Activated CD4-positive, alpha-beta T cell treated with anti-CD3 and anti-CD28 coated beads for 36 hours (primary cell): ENCODE data around the gene UBE2I. TPM values are rescaled to one million over a fixed set of nuclear protein-coding genes. Genes with fewer than 3 reads are reported as not detected.

ENCODE experiments used
- ATAC-seq: fragments of 200-7000 bp; cut with Tn5 transposase; one replicate; pipeline ENCODE4 v1.10.0; 2021; ENCODE audit warnings: mild to moderate bottlenecking, moderate library complexity
- CTCF ChIA-PET: fragments of 350-600 bp; sonication (Branson Sonifier 250); formaldehyde crosslinking; loops from one replicate; lab custom pipeline; 2021; ENCODE audit warnings: antibody characterized with exemption; lab: Charles Lee
- POLR2A ChIA-PET: fragments of 350-600 bp; sonication (Branson Sonifier 250); formaldehyde crosslinking; loops from one replicate; lab custom pipeline; 2021; ENCODE audit warnings: antibody characterized with exemption, inconsistent platforms; lab: Charles Lee
- DNase-seq: peaks from one replicate; pipeline ENCODE4 v3.0.0-alpha.2; 2020
- H3K27ac Mint-ChIP-seq: one replicate; pipeline ENCODE4 v1.8.0; 2021; ENCODE audit warnings: mixed read lengths
- H3K27me3 Mint-ChIP-seq: one replicate; pipeline ENCODE4 v1.8.0; 2021; ENCODE audit warnings: mixed read lengths
- H3K36me3 Mint-ChIP-seq: one replicate; pipeline ENCODE4 v1.8.0; 2021; ENCODE audit warnings: low read depth, mixed read lengths
- H3K4me1 Mint-ChIP-seq: one replicate; pipeline ENCODE4 v1.8.0; 2021; ENCODE audit warnings: mixed read lengths
- H3K4me3 Mint-ChIP-seq: one replicate; pipeline ENCODE4 v1.8.0; 2021; ENCODE audit warnings: mild to moderate bottlenecking, moderate library complexity, mixed read lengths
- H3K9me3 Mint-ChIP-seq: one replicate; pipeline ENCODE4 v1.8.0; 2021; ENCODE audit warnings: low read depth, mixed read lengths
- intact Hi-C, 2 experiments: fragments of 100-400 bp; cut with DNase I in 1 of 2; cut with micrococcal nuclease in 1 of 2; formaldehyde crosslinking; loops; one replicate each; pipeline versions ENCODE4 v1.14.2 to v1.15.1; 2022 to 2024; cut with DNase I, micrococcal nuclease
- total RNA-seq, 2 experiments: library from RNA; stranded (reverse); gene quantifications; one replicate each; pipeline ENCODE4 v1.2.3, GENCODE V29; 2021

Gene UBE2I
- total RNA-seq, 2 experiments from 2014 or later, result 251 to 358 TPM

GRCh38 chr16:1347962-1348361 lies 38.5 kb downstream of the UBE2I start:
- POLR2A ChIA-PET, result no interaction called here
- no peak overlapping the region for H3K27ac Mint-ChIP-seq
- CTCF ChIA-PET, result interaction anchor here (0.9 kb wide), 1 partner anchor 16 kb away, joined by 3 read pairs; no protein-coding TSS in a partner anchor

GRCh38 chr16:1348441-1348840 lies 39.0 kb downstream of the UBE2I start:
- H3K27ac Mint-ChIP-seq, result no peak overlapping the region
- CTCF ChIA-PET, result interaction anchor here (0.5 to 0.9 kb wide), 3 partner anchors 16 to 1394 kb away, joined by 3 read pairs; no protein-coding TSS in a partner anchor
- H3K4me1 Mint-ChIP-seq, result peaks cover 23% of the 10 kb centered on the region
- no peaks in the 10 kb centered on the region for H3K9me3 Mint-ChIP-seq
- POLR2A ChIA-PET, result no interaction called here
- H3K36me3 Mint-ChIP-seq, result no peaks in the 10 kb centered on the region
- ATAC-seq (no peak), DNase-seq (no peak)
- no peak overlapping the region for H3K4me3 Mint-ChIP-seq
- intact Hi-C loops, result loop anchor here in 1 of 2 experiments (10.0 kb wide), 1 partner anchor 596 kb away; the partner anchor contains the start of gene MSRB1
- no peaks in the 10 kb centered on the region for H3K27me3 Mint-ChIP-seq

More at GRCh38 chr16:1347962-1348361, 38.5 kb downstream of the UBE2I start:
- DNase-seq (no peak), ATAC-seq (no peak)
- Mint-ChIP-seq H3K4me3 (no peak overlapping the region), H3K36me3 (no peaks in the 10 kb centered on the region), H3K27me3 (no peaks in the 10 kb centered on the region), H3K4me1 (peaks cover 23% of the 10 kb centered on the region), H3K9me3 (no peaks in the 10 kb centered on the region)
- intact Hi-C loops, result loop anchor here in 1 of 2 experiments (10.0 kb wide), 1 partner anchor 597 kb away; the partner anchor contains the start of gene MSRB1

GRCh38 chr16:1348926-1349325 lies 39.5 kb downstream of the UBE2I start:
- Mint-ChIP-seq H3K27ac (no peak overlapping the region), H3K9me3 (no peaks in the 10 kb centered on the region), H3K4me1 (peaks cover 26% of the 10 kb centered on the region), H3K36me3 (no peaks in the 10 kb centered on the region), H3K27me3 (no peaks in the 10 kb centered on the region), H3K4me3 (no peak overlapping the region)
- CTCF ChIA-PET, result interaction anchor here (0.5 to 0.9 kb wide), 3 partner anchors 15 to 1393 kb away, joined by 3 read pairs; no protein-coding TSS in a partner anchor
- POLR2A ChIA-PET, result no interaction called here
- intact Hi-C loops, result loop anchor here in 1 of 2 experiments (10.0 kb wide), 1 partner anchor 596 kb away; the partner anchor contains the start of gene MSRB1
- ATAC-seq (no peak), DNase-seq (no peak)

- ChIA-PET CTCF (no interaction called here), POLR2A (no interaction called here)
- H3K4me1 Mint-ChIP-seq, result peaks cover 29% of the 10 kb centered on the region
- H3K9me3 Mint-ChIP-seq, result no peaks in the 10 kb centered on the region
- ATAC-seq (no peak), DNase-seq (no peak)
- H3K4me3 Mint-ChIP-seq, result no peak overlapping the region
- no peaks in the 10 kb centered on the region for H3K27me3 Mint-ChIP-seq
- intact Hi-C loops, result loop anchor here in 1 of 2 experiments (10.0 kb wide), 1 partner anchor 595 kb away; the partner anchor contains the start of gene MSRB1
- H3K36me3 Mint-ChIP-seq, result no peaks in the 10 kb centered on the region
- H3K27ac Mint-ChIP-seq, result no peak overlapping the region
Observed at GRCh38 chr16:1349351-1349750, 39.9 kb downstream of the UBE2I start.

GRCh38 chr16:1349951-1350350 lies 40.5 kb downstream of the UBE2I start:
- POLR2A ChIA-PET, result interaction anchor here (0.6 kb wide), 1 partner anchor 15 kb away, joined by 8 read pairs; no protein-coding TSS in a partner anchor

GRCh38 chr16:1350691-1351090 lies 41.3 kb downstream of the UBE2I start:
- H3K36me3 Mint-ChIP-seq, result peaks cover 3% of the 10 kb centered on the region
- H3K27ac Mint-ChIP-seq, result peak overlapping the region; percentile 77
- H3K27me3 Mint-ChIP-seq, result no peaks in the 10 kb centered on the region
- intact Hi-C loops, result loop anchor here (1.0 to 5.0 kb wide), 9 partner anchors 7 to 422 kb away; partner anchors contain the start of genes CLCN7 (in 1 of the 2), EME2 (in 1 of the 2), MRPS34 (in 1 of the 2) and NME3 (in 1 of the 2)
- H3K4me3 Mint-ChIP-seq, result peak overlapping the region; percentile 85
- H3K9me3 Mint-ChIP-seq, result no peaks in the 10 kb centered on the region
- peaks cover 37% of the 10 kb centered on the region for H3K4me1 Mint-ChIP-seq
- ATAC-seq, result no peak
- DNase-seq, result no peak
- POLR2A ChIA-PET, result no interaction called here
- CTCF ChIA-PET, result interaction anchor here (0.5 to 0.7 kb wide), 3 partner anchors 31 to 355 kb away, joined by 3 read pairs; partner anchors contain the start of gene MAPK8IP3

More at GRCh38 chr16:1349951-1350350, 40.5 kb downstream of the UBE2I start:
- CTCF ChIA-PET, result no interaction called here
- no peak for DNase-seq
- H3K9me3 Mint-ChIP-seq, result no peaks in the 10 kb centered on the region
- ATAC-seq, result no peak
- intact Hi-C loops, result loop anchor here in 1 of 2 experiments (2.0 to 10.0 kb wide), 5 partner anchors 63 to 595 kb away; partner anchors contain the start of genes CLCN7, EME2, MRPS34 and MSRB1
- peaks cover 32% of the 10 kb centered on the region for H3K4me1 Mint-ChIP-seq
- H3K36me3 Mint-ChIP-seq, result no peaks in the 10 kb centered on the region
- no peak overlapping the region for H3K27ac Mint-ChIP-seq
- H3K27me3 Mint-ChIP-seq, result no peaks in the 10 kb centered on the region
- H3K4me3 Mint-ChIP-seq, result peak overlapping the region; percentile 85

GRCh38 chr16:1351215-1351581 lies 41.8 kb downstream of the UBE2I start:
- intact Hi-C loops, result loop anchor here (1.0 to 5.0 kb wide), 9 partner anchors 8 to 421 kb away; partner anchors contain the start of genes CLCN7 (in 1 of the 2), EME2 (in 1 of the 2), MRPS34 (in 1 of the 2) and NME3 (in 1 of the 2)
- ChIA-PET POLR2A (no interaction called here), CTCF (interaction anchor here (0.5 to 0.7 kb wide), 3 partner anchors 31 to 354 kb away, joined by 3 read pairs; partner anchors contain the start of gene MAPK8IP3)
- Mint-ChIP-seq H3K36me3 (peaks cover 3% of the 10 kb centered on the region), H3K9me3 (no peaks in the 10 kb centered on the region), H3K27ac (peak overlapping the region; percentile 77), H3K4me3 (peak overlapping the region; percentile 85), H3K4me1 (peaks cover 37% of the 10 kb centered on the region), H3K27me3 (no peaks in the 10 kb centered on the region)
- ATAC-seq (peak; percentile 16), DNase-seq (peak; percentile 53)

GRCh38 chr16:1351582-1352362 lies 42.3 kb downstream of the UBE2I start, which contains the start of the genes GNPTG and TSR3:
GNPTG (plus strand) TSS chr16:1351931; CDS start chr16:1351966, 35 bp downstream.
TSR3 (minus strand) TSS chr16:1351878; CDS start chr16:1351804, 74 bp downstream.
- intact Hi-C loops, result loop anchor here (1.0 to 5.0 kb wide), 9 partner anchors 8 to 421 kb away; partner anchors contain the start of genes CLCN7 (in 1 of the 2), EME2 (in 1 of the 2), MRPS34 (in 1 of the 2) and NME3 (in 1 of the 2)
- ATAC-seq (peak; percentile 87), DNase-seq (peak; percentile 91)
- peak within 1 kb of the TSS; percentile 79 for H3K27ac Mint-ChIP-seq
- peaks cover 37% of the 10 kb centered on the region for H3K4me1 Mint-ChIP-seq
- H3K36me3 Mint-ChIP-seq, result peaks cover 3% of the 10 kb centered on the region
- H3K9me3 Mint-ChIP-seq, result no peaks in the 10 kb centered on the region
- H3K4me3 Mint-ChIP-seq, result peak within 1 kb of the TSS; percentile 85
- ChIA-PET POLR2A (no interaction called here), CTCF (interaction anchor here (0.6 to 0.7 kb wide), 2 partner anchors 32 to 350 kb away, joined by 3 read pairs; no protein-coding TSS in a partner anchor)
- no peaks in the 10 kb centered on the region for H3K27me3 Mint-ChIP-seq

GRCh38 chr16:1354815-1355540 lies 45.5 kb downstream of the UBE2I start:
- no peak overlapping the region for H3K4me3 Mint-ChIP-seq
- peaks cover 36% of the 10 kb centered on the region for H3K4me1 Mint-ChIP-seq
- intact Hi-C loops, result loop anchor here in 1 of 2 experiments (5.0 kb wide), 1 partner anchor 417 kb away; the partner anchor contains the start of genes EME2, MRPS34 and NME3
- ChIA-PET CTCF (no interaction called here), POLR2A (no interaction called here)
- H3K27ac Mint-ChIP-seq, result no peak overlapping the region
- DNase-seq (no peak), ATAC-seq (no peak)
- H3K27me3 Mint-ChIP-seq, result no peaks in the 10 kb centered on the region
- H3K9me3 Mint-ChIP-seq, result no peaks in the 10 kb centered on the region
- H3K36me3 Mint-ChIP-seq, result peaks cover 7% of the 10 kb centered on the region

GRCh38 chr16:1355591-1355990 lies 46.2 kb downstream of the UBE2I start:
- Mint-ChIP-seq H3K4me3 (no peak overlapping the region), H3K27me3 (no peaks in the 10 kb centered on the region), H3K36me3 (peaks cover 10% of the 10 kb centered on the region), H3K4me1 (peaks cover 30% of the 10 kb centered on the region), H3K9me3 (no peaks in the 10 kb centered on the region), H3K27ac (no peak overlapping the region)
- ChIA-PET POLR2A (no interaction called here), CTCF (no interaction called here)
- no peak for ATAC-seq
- intact Hi-C loops, result no loop called here
- no peak for DNase-seq
